Stimulated activated CD8-positive, alpha-beta memory T cell treated with anti-CD3 and anti-CD28 coated beads, Interleukin-12 subunit alpha, Interleukin-12 subunit beta, amount 100 ng/mL, for 24 hours (primary cell): ENCODE measurements around the gene RANBP3L.
"Not testable (repeated sequence)": the region's sequence is repeated elsewhere in the genome, so short reads cannot be mapped to it uniquely, and the experiment has no call there.

ENCODE experiments used
- DNase-seq: peaks from one replicate; pipeline ENCODE4 v3.0.0-alpha.2; 2020; ENCODE audit errors: extremely low read depth

Gene RANBP3L

GRCh38 chr5:36206913-36207312 lies 94.8 kb downstream of the RANBP3L start:
- no peak for DNase-seq

GRCh38 chr5:36205329-36205728 lies 96.4 kb downstream of the RANBP3L start:
- no peak for DNase-seq

- no peak for DNase-seq
Observed at GRCh38 chr5:36202521-36202961, 99.2 kb downstream of the RANBP3L start.

GRCh38 chr5:36200513-36200912 lies 101.2 kb downstream of the RANBP3L start:
- DNase-seq: no peak

GRCh38 chr5:36199620-36200019 lies 102.1 kb downstream of the RANBP3L start:
- DNase-seq: no peak

- DNase-seq: not testable (repeated sequence)
Observed at GRCh38 chr5:36198783-36199182, 102.9 kb downstream of the RANBP3L start.
